Small intestine (tissue), 7 donors: Measurements from ENCODE around the gene LPIN3. TPM values are rescaled to one million over a fixed set of nuclear protein-coding genes. Genes with fewer than 3 reads are reported as not detected.

Experiments
- DNase-seq, 2 donors: peaks; one replicate each; pipeline versions ENCODE4 v3.0.0 to v3.0.0-alpha.2; 2013
- FAIRE-seq: peaks from 2 replicates; lab custom pipeline; 2012; peaks lifted over from hg19 to GRCh38; lab: Jason Lieb, UNC
- H3K27ac ChIP-seq, 3 donors: one replicate each; pipeline ENCODE4 v1.5.1; 2013; ENCODE audit warnings: low read length in 2 of 3, mild to moderate bottlenecking in 2 of 3, control low read depth in 1 of 3, inconsistent platforms in 1 of 3, low read depth in 1 of 3, moderate library complexity in 1 of 3
- H3K27me3 ChIP-seq, 3 donors: one replicate each; pipeline ENCODE4 v1.6.1; 2013; ENCODE audit warnings: low read length in 3 of 3, inconsistent platforms in 1 of 3; ENCODE audit not compliant: control insufficient read depth in 3 of 3, insufficient read depth in 3 of 3
- H3K36me3 ChIP-seq, 3 donors: one replicate each; pipeline ENCODE4 v1.6.1; 2013; ENCODE audit warnings: low read length in 3 of 3, inconsistent platforms in 1 of 3, low read depth in 1 of 3, mild to moderate bottlenecking in 1 of 3, moderate library complexity in 1 of 3; ENCODE audit not compliant: control insufficient read depth in 3 of 3, insufficient read depth in 2 of 3
- H3K4me1 ChIP-seq, 3 donors: one replicate each; pipeline ENCODE4 v1.6.1; 2013; ENCODE audit warnings: low read length in 2 of 3, inconsistent platforms in 1 of 3, low read depth in 1 of 3, mild to moderate bottlenecking in 1 of 3, moderate library complexity in 1 of 3; ENCODE audit not compliant: control insufficient read depth in 3 of 3, insufficient read depth in 2 of 3
- H3K4me3 ChIP-seq, 3 donors: one replicate each; pipeline ENCODE4 v1.5.1; 2013; ENCODE audit warnings: low read length in 3 of 3, control low read depth in 1 of 3, inconsistent platforms in 1 of 3, low read depth in 1 of 3, mild to moderate bottlenecking in 1 of 3, moderate library complexity in 1 of 3
- H3K9me3 ChIP-seq, 2 donors: one replicate each; pipeline ENCODE4 v1.6.1; 2013; ENCODE audit warnings: low read depth in 1 of 2, low read length in 1 of 2; ENCODE audit not compliant: control insufficient read depth in 2 of 2, insufficient read depth in 1 of 2
- WGBS, 3 donors: extraction: QIAGEN DNeasy Blood & Tissue Kit; methylation state at CpG; one replicate each; pipeline ENCODE4 v1.1.7; 2013; 5-methylcytosine and 5-hydroxymethylcytosine counted together
- polyA plus RNA-seq, 4 donors: library from polyadenylated mRNA; stranded (reverse) in 3 of 4; unstranded in 1 of 4; fragments of 200-250 nt in 3 of 4; fragments of 120-200 nt in 1 of 4; gene quantifications; one replicate each; pipeline versions ENCODE4 v1.2.1 to v1.2.3, GENCODE V29; 2013
- donor health status: healthy with polysubstance abuse.
- donor health status: control.
- donor health status: control.
- donor health status: Bipolar disorder and iron deficiency.
- donor health status: healthy.

The LPIN3 gene
- polyA plus RNA-seq, 4 donors, result 39.9 to 130 (median 57.2) TPM

DNA sequence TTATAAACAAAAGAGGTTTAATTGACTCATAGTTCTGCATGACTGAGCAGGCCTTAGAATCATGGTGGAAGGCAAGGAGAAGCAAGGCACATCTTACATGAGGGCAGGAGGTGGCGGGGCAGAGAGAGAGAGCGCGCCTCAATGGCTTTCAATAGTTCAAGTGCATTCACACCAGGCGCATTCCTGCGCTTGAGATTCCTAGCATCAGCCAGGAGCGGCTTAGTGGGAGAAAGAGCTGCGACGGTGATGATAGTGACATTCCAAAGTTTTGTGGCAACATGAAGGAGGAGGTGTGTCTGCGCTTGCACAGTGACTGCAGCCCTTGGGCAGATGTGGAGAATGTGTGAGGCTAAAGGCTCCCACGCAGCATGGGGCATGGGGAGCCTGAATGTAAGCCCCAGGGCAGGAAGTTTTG, 51.0 kb downstream of the LPIN3 start:
- Histone ChIP-seq H3K36me3 (no peaks in the 10 kb centered on the region), H3K27ac (no peak overlapping the region), H3K27me3 (no peaks in the 10 kb centered on the region), H3K4me1 (no peaks in the 10 kb centered on the region), H3K9me3 (no peaks in the 10 kb centered on the region), H3K4me3 (no peak overlapping the region)
- FAIRE-seq, result no peak
- DNase-seq, result no peak
- 94 to 96% (median 95%) methylated on average over 10 of the region's 10 CpGs for WGBS, 3 donors

DNA sequence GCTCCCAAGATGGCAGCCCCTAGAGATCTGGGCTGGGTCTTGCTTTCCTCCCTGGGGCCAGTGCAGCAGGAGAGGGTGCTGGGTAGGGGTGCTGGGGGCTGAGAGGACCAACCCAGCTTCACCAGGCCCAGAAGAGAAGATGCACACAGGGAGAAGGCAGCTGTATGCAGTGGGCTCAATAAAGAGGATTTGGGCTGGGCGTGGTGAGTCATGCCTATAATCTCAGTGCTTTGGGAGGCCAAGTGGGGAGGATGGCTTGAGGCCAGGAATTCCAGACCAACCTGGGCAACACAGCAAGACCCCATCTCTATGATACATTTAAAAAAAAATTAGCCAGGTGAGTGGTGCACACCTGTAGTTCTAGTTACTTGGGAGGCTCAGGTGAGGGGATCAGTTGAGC, 51.7 kb downstream of the LPIN3 start:
- FAIRE-seq (no peak), DNase-seq (no peak)
- 86 to 95% (median 92%) methylated on average over 1 of the region's 1 CpG for WGBS, 3 donors
- H3K27me3 ChIP-seq, result no peaks in the 10 kb centered on the region
- no peaks in the 10 kb centered on the region for H3K9me3 ChIP-seq
- no peaks in the 10 kb centered on the region for H3K36me3 ChIP-seq
- no peaks in the 10 kb centered on the region for H3K4me1 ChIP-seq
- no peak overlapping the region for H3K4me3 ChIP-seq
- no peak overlapping the region for H3K27ac ChIP-seq

DNA sequence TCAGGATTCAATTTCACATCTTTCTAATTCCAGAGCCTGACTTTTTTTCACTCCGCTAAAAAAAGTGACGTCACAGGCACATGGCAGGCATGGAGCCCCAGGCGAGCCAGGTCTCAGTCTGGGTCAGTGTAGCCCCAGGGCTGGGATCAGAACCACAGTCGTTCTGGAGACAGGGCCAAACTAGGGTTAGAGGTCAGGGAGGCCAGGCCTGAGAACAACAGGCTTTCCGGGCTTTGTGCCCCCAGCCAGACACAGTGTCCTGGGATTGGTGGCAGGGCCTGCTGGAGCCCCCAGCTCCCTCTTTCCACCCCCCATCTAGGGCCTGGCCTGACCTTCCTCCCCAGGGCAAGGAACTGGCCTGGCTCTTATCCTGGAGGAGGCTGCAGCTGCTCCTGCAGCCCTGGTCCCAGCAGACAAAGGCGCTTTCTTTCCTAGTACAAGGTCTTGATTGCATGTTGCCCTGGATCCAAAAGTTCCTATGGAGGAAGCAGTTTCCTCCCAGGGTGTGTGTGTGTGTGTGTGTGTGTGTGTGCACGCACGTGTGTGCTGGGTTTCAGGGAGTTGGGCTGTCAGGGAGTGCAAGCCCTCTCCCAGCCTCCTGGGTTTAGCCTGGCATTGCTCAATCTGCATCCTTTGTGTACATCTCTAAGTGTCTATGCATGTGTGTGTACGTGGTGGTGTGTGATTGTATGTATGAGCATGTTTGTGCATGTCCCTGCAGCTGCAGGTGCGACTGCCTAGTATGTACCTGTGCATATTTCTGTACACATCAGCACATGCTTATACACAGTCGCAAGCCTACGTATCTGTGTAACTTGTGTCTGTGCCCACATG, 52.5 kb downstream of the LPIN3 start:
- no peak overlapping the region for H3K27ac ChIP-seq
- no peak for FAIRE-seq
- no peaks in the 10 kb centered on the region for H3K9me3 ChIP-seq
- no peak overlapping the region for H3K4me3 ChIP-seq
- WGBS, 3 donors, result 30 to 57% (median 54%) methylated on average over 12 of the region's 12 CpGs
- no peaks in the 10 kb centered on the region for H3K36me3 ChIP-seq
- DNase-seq, result peak in 1 of 2 donors; percentile 23
- no peaks in the 10 kb centered on the region for H3K4me1 ChIP-seq
- no peaks in the 10 kb centered on the region for H3K27me3 ChIP-seq

DNA sequence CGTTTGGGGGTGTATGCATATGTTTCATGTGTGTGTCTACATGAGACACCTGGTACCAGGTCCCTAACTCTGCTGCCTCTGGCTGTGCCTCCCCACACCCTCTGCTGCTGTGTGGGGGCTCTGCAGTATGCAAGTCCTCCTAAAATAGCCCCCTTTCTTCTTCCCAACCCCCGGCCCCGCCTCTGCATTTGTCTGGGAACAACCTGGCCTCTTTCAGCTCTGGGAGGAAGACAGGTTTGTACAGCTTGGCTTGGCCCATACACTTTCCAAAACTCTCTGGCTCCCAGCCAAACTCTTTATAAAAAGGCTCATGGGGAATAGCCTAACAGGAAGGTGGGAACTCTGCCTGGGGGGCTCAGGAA, 53.1 kb downstream of the LPIN3 start:
- H3K27me3 ChIP-seq, result no peaks in the 10 kb centered on the region
- no peak overlapping the region for H3K4me3 ChIP-seq
- H3K36me3 ChIP-seq, result no peaks in the 10 kb centered on the region
- 69 to 86% (median 76%) methylated on average over 2 to 3 of the region's 3 CpGs for WGBS, 3 donors
- H3K9me3 ChIP-seq, result no peaks in the 10 kb centered on the region
- no peaks in the 10 kb centered on the region for H3K4me1 ChIP-seq
- H3K27ac ChIP-seq, result no peak overlapping the region
- FAIRE-seq (no peak), DNase-seq (no peak)

DNA sequence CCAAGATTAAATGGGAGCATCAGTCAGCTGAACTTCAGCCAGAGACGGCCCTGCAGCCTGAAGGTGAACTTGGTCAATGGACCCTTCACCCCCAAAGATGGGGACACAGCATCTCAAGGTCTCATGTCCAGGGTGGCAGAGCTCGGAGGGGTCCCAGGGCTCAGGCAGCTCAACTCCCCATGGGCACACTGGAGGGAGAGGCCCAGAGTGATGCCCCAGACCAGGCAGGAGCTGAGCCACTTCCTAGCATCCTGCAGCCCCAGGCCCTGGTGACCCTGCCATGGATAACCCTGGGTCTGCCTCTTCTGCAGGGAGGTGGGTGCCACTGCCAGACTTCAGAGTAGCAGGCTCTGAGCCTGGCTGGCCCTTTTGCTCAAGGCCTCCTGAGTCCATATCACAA, 53.5 kb downstream of the LPIN3 start:
- DNase-seq (no peak), FAIRE-seq (no peak)
- Histone ChIP-seq H3K36me3 (no peaks in the 10 kb centered on the region), H3K4me1 (no peaks in the 10 kb centered on the region), H3K9me3 (no peaks in the 10 kb centered on the region), H3K4me3 (no peak overlapping the region), H3K27ac (no peak overlapping the region), H3K27me3 (no peaks in the 10 kb centered on the region)
- WGBS, 3 donors, result 89 to 95% (median 93%) methylated on average over 2 of the region's 2 CpGs

DNA sequence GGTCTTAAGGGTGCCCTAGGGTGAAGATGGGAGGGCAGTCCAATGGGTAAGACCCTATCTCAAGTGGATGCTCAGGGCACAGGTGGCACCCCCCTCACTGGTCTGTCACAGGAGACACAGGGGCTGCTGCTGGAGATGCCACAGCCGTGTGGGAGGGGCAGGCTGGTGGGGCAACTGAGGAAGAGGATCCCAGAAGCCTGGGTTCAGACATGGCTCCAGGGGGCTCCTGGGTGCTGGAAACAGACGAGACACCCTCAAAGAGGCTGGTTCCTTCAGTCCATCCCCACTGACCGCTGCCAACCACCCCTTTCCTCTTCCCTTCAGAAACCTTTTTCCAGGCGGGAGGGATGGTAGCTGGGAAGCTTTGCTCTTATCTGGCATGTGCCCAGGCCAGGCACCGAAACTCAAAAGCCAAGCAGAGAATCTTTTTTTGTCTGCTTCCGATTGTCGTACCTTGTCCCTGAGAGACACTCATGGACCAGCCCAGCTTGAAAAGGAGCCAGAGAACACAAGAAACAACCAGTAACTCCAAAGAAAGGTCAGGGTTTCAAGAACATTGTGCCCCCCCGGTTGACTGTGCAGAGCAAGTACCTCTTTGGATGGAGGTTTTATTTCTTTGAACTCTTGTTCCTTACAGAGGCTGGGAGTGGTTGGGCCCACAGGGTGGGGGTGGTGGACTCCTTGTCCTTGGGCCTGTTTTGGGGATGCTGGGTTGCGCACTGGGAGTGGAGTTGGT, 54.5 kb downstream of the LPIN3 start:
- no peak overlapping the region for H3K27ac ChIP-seq
- H3K4me3 ChIP-seq, result no peak overlapping the region
- WGBS, 3 donors, result 67 to 82% (median 75%) methylated on average over 9 of the region's 9 CpGs
- no peaks in the 10 kb centered on the region for H3K9me3 ChIP-seq
- H3K27me3 ChIP-seq, result no peaks in the 10 kb centered on the region
- DNase-seq, result no peak
- H3K36me3 ChIP-seq, result no peaks in the 10 kb centered on the region
- no peak for FAIRE-seq
- no peaks in the 10 kb centered on the region for H3K4me1 ChIP-seq

DNA sequence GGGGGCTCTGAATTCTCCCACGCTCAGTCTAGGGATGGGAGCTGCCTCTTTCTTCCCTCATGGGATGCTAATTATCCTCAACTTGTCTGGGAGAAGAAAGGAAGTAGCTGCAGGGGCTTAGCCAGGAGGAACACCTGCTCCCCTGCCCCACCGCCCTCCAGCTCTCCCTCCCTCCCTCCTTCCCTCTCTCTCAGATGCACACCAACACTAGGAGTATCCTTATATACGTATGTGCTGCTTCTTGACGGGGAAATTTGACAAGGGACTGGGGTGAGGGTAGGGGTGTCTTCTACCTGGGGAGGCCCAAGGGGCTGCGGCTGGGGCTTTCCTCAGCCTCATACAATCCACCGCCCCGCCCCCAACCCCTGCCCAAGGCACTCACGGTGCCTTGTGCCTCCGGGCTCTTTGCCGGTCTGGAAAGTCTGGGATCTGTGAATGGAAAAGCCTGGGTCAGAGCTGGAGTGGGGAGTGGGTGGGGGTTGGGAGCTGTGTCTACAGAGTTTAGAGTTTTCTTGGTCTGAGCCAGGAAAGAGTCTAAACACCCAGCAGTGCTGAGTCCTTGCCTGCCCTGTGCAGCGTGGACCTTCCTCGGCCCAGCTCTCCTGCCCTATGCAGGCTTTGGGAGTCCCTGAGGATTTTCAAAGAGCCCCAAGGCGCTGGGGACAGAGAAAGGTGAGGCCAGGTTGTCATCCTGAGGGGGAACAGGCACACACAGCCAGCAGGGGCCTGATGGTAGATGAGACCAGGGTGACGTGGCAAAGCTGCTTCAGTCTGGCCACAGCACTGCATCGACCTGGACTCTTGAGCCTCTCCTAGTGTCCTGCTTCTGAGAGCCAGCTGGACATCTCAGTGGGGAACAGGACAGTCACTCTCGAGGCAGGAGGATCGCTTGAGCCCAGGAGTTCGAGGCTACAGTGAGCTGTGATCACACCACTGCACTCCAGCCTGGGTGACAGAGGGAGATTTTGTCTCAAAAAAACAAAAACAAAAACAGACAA, 55.3 kb downstream of the LPIN3 start:
- H3K36me3 ChIP-seq, result peaks cover 0 to 2% (median 0%) of the 10 kb centered on the region in 3 donors
- 63 to 79% (median 76%) methylated on average over 18 of the region's 18 CpGs for WGBS, 3 donors
- FAIRE-seq (no peak), DNase-seq (no peak)
- H3K4me1 ChIP-seq, result no peaks in the 10 kb centered on the region
- no peaks in the 10 kb centered on the region for H3K9me3 ChIP-seq
- H3K27ac ChIP-seq, result no peak overlapping the region
- H3K27me3 ChIP-seq, result no peaks in the 10 kb centered on the region
- H3K4me3 ChIP-seq, result no peak overlapping the region

DNA sequence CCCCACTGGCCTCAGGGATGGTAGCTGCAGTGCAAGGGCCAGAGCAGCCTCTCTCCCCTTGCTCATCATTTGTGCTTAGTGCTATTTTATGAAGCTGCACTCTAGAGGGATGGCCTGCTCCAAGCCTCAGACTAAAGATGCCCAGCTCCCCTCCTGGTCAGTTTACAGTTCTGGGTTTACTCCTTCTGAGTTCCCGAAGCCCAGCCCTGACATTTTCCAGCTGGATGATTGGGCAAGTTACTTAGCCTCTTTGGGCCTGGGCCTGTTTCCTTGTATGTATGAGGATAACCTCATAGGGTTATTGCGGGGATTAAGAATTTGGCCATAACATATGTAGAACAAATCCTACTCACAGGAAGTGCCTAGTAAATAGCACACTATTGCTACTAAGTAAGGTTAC, 57.8 kb downstream of the LPIN3 start:
- Histone ChIP-seq H3K27ac (no peak overlapping the region), H3K4me3 (no peak overlapping the region), H3K27me3 (no peaks in the 10 kb centered on the region), H3K9me3 (no peaks in the 10 kb centered on the region), H3K4me1 (no peaks in the 10 kb centered on the region), H3K36me3 (peaks cover 0 to 7% (median 0%) of the 10 kb centered on the region in 3 donors)
- DNase-seq (peak in 1 of 2 donors; percentile 22), FAIRE-seq (no peak)
- 65 to 84% (median 83%) methylated on average over 2 of the region's 2 CpGs for WGBS, 3 donors
